Measurements from ENCODE around the gene ZSCAN32. TPM values are rescaled to one million over a fixed set of nuclear protein-coding genes. Genes with fewer than 3 reads are reported as not detected.

Gene ZSCAN32
- total RNA-seq, 1 donor from 2014 or later, result 16.8 TPM

Other genes with a start within 250 kb of the ZSCAN32 start
- not detected in 2 replicates for gene OR1F1, start 212.8 kb downstream of the ZSCAN32 start, total RNA-seq
- 13.1 and 13.4 TPM in 2 replicates for gene ZNF200, start 165.8 kb downstream of the ZSCAN32 start, total RNA-seq
- gene MEFV, start 144.4 kb downstream of the ZSCAN32 start, total RNA-seq, result not detected in 2 replicates
- gene ZNF263, start 117.5 kb downstream of the ZSCAN32 start, total RNA-seq, result 27.0 and 31.3 TPM in 2 replicates
- 2.3 and 3.2 TPM in 2 replicates for gene TIGD7, start 95.6 kb downstream of the ZSCAN32 start, total RNA-seq
- 26.5 and 33.5 TPM in 2 replicates for gene ZNF75A, start 95.5 kb downstream of the ZSCAN32 start, total RNA-seq
- not detected in 2 replicates for gene OR2C1, start 45.1 kb downstream of the ZSCAN32 start, total RNA-seq
- 10.1 and 11.4 TPM in 2 replicates for gene ZNF174, start 211 bp upstream of the ZSCAN32 start, total RNA-seq
- 1.9 and 2.1 TPM in 2 replicates for gene ZNF597, start 42.5 kb upstream of the ZSCAN32 start, total RNA-seq
- 31.4 and 34.7 TPM in 2 replicates for gene NAA60, start 42.7 kb upstream of the ZSCAN32 start, total RNA-seq
- not detected in 2 replicates for gene C16orf90, start 94.5 kb upstream of the ZSCAN32 start, total RNA-seq
- gene CLUAP1, start 100.0 kb upstream of the ZSCAN32 start, total RNA-seq, result 19.6 and 22.5 TPM in 2 replicates
- gene NLRC3, start 176.4 kb upstream of the ZSCAN32 start, total RNA-seq, result 19.1 and 22.1 TPM in 2 replicates
- 10.6 and 10.9 TPM in 2 replicates for gene SLX4, start 210.6 kb upstream of the ZSCAN32 start, total RNA-seq

Data from activated CD4-positive, alpha-beta T cell treated with anti-CD3 and anti-CD28 coated beads, Interleukin-2, amount 10 ng/mL, durations not matched to agents 24 days and 14 days (primary cell).